ENCODE data around the gene MGRN1. TPM values are rescaled to one million over a fixed set of nuclear protein-coding genes. Genes with fewer than 3 reads are reported as not detected.

The MGRN1 gene
- total RNA-seq, 2 donors from 2014 or later: 66.9 to 71.4 TPM

DNA sequence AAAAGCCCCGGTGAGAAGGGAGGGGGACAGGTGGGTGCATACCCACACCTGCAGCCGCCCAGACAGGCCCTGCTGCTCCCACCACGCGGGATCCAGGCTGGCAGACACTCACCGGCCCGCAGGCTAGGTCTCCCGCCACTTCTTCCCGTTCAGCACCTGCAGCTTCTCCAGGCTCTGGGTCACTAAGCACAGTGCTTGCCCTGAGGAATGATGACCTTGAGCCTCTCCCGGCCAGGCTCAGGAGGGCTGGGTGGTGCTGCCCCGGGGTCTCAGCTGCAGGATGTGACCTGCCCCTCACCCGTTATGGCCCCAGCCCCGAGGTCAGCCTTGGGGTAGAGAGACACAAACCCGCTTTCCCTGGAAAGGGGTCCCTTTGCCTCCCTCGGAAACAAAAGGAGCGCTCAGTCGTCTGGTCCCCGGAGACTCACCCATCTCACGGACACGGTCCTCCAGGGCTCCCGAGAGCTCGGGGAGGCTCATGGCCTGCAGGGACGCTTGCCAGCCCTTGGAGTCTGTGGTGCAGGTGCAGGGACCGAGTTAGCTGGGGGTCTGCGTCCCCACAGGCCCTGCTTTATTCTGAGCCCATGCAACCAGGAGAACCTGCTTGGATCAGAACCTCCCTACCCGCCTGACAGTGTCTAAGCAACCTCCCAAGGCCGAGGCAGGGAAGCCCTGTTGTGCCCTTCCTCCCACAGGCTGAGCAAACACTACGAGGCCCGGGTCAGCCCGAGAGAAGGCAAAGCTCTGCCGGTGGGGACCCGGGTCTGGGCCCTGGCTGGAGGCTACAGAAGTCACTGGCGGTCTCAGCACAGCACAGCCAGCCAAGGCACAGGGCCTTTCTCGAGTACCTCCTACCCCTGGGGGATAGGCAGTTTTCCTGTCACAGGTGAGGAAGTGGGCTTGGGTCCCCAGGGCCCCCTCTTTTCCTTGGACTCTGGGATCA, 72.5 kb downstream of the MGRN1 start:
- no peaks in the 10 kb centered on the region for H3K4me1 ChIP-seq (ENCODE audit: control insufficient read depth, insufficient read depth, low read length)
- H3K9ac ChIP-seq (ENCODE audit: extremely low read depth, low read length, poor library complexity, severe bottlenecking): no peak overlapping the region
- Mint-ChIP-seq H3K27ac (no peak overlapping the region), H3K4me3 (no peak overlapping the region), H3K36me3 (ENCODE audit: low read depth) (peaks cover 21% of the 10 kb centered on the region), H3K4me1 (peaks cover 4% of the 10 kb centered on the region), H3K27me3 (ENCODE audit: insufficient read depth) (no peaks in the 10 kb centered on the region), H3K9me3 (no peaks in the 10 kb centered on the region)
- H3K36me3 ChIP-seq (ENCODE audit: control insufficient read depth, insufficient read depth, low read length): peaks cover 45% of the 10 kb centered on the region
- no peak overlapping the region for H3K4me3 ChIP-seq (ENCODE audit: low read length)
- TF ChIP-seq, protein P1, sequence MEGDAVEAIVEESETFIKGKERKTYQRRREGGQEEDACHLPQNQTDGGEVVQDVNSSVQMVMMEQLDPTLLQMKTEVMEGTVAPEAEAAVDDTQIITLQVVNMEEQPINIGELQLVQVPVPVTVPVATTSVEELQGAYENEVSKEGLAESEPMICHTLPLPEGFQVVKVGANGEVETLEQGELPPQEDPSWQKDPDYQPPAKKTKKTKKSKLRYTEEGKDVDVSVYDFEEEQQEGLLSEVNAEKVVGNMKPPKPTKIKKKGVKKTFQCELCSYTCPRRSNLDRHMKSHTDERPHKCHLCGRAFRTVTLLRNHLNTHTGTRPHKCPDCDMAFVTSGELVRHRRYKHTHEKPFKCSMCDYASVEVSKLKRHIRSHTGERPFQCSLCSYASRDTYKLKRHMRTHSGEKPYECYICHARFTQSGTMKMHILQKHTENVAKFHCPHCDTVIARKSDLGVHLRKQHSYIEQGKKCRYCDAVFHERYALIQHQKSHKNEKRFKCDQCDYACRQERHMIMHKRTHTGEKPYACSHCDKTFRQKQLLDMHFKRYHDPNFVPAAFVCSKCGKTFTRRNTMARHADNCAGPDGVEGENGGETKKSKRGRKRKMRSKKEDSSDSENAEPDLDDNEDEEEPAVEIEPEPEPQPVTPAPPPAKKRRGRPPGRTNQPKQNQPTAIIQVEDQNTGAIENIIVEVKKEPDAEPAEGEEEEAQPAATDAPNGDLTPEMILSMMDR (conservative IDR thresholded peaks at IDR 0.05): no peak
- no peaks in the 10 kb centered on the region for H3K9me3 ChIP-seq (ENCODE audit: control insufficient read depth, low read length)
- 91 to 93% methylated on average over 32 to 33 of the region's 33 CpGs for WGBS, 2 experiments (ENCODE audit: insufficient coverage in 1 of 2, insufficient read length in 1 of 2)
- no peaks in the 10 kb centered on the region for H3K27me3 ChIP-seq (ENCODE audit: control insufficient read depth, insufficient read depth, low read length, poor library complexity, severe bottlenecking)
- no peak overlapping the region for H3K27ac ChIP-seq (ENCODE audit: low read depth, low read length)
- DNase-seq: peak; percentile 47

DNA sequence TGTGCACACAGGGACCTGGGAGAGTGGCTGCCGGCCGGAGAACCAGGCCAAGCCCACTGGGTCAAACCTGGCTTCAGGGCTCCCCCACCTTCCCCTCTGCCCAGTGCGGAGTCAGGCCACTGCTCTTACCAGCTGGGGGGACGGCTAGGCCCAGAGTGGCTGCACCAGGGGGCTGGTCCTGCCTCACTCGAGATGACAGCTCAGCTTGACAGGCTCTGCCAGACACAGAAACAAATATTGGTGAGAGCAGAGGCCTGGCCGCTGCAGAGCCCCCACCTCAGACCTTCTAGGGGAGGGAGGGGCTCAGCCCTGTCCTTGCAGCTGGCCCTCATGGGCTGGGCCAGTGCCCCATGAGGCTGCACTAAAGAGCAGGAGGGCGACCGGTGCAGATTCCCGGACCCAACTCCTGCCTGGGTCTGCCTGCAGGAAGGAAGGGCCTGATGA, 73.2 kb downstream of the MGRN1 start:
- peaks cover 49% of the 10 kb centered on the region for H3K36me3 ChIP-seq (ENCODE audit: control insufficient read depth, insufficient read depth, low read length)
- H3K36me3 Mint-ChIP-seq (ENCODE audit: low read depth): peaks cover 23% of the 10 kb centered on the region
- TF ChIP-seq, protein P1 (conservative IDR thresholded peaks at IDR 0.05): no peak
- no peaks in the 10 kb centered on the region for H3K27me3 Mint-ChIP-seq (ENCODE audit: insufficient read depth)
- no peak overlapping the region for H3K4me3 Mint-ChIP-seq
- no peaks in the 10 kb centered on the region for H3K9me3 ChIP-seq (ENCODE audit: control insufficient read depth, low read length)
- H3K9me3 Mint-ChIP-seq: no peaks in the 10 kb centered on the region
- no peak overlapping the region for H3K4me3 ChIP-seq (ENCODE audit: low read length)
- H3K9ac ChIP-seq (ENCODE audit: extremely low read depth, low read length, poor library complexity, severe bottlenecking): no peak overlapping the region
- peaks cover 4% of the 10 kb centered on the region for H3K4me1 Mint-ChIP-seq
- H3K4me1 ChIP-seq (ENCODE audit: control insufficient read depth, insufficient read depth, low read length): no peaks in the 10 kb centered on the region
- H3K27me3 ChIP-seq (ENCODE audit: control insufficient read depth, insufficient read depth, low read length, poor library complexity, severe bottlenecking): no peaks in the 10 kb centered on the region
- 87 to 92% methylated on average over 2 to 9 of the region's 9 CpGs for WGBS, 2 experiments (ENCODE audit: insufficient coverage in 1 of 2, insufficient read length in 1 of 2)
- peak; percentile 42 for DNase-seq
- H3K27ac ChIP-seq (ENCODE audit: low read depth, low read length): no peak overlapping the region
- H3K27ac Mint-ChIP-seq: no peak overlapping the region

DNA sequence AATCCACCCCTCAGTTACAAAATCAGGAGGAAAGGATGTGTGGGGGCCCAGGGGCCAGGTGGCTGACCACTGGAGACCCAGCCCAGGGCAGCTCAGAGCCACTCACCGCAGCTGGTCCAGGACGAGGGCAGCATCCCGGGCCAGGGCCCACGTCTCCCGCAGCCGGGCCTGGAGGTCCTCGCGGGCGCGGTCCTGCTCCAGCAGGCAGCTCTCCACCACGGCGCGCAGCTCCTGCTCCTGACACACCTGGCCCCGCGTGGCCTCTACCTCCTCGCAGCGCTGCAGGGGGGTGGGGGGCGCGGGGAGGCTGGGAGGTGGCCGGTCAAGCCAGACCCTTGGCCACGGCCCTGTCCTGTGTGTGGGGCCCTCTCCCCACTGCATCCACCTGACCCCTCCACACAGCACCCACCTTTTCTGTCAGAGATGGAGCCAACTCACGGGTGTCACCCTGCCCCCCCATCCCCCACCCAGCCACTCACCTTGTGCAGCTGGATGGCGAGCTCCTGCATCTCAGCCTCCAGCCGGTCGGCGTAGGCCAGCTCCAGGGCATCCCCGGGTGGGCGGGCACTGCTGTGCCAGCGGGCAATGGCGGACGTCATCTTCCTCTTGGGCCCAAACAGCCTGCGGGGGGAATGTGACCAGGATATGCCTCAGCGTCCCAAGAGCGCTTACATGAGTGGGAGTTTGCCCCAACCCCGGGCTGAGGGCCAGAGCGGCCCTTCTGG, 73.9 kb downstream of the MGRN1 start:
- Histone ChIP-seq H3K9me3 (ENCODE audit: control insufficient read depth, low read length) (no peaks in the 10 kb centered on the region), H3K27me3 (ENCODE audit: control insufficient read depth, insufficient read depth, low read length, poor library complexity, severe bottlenecking) (no peaks in the 10 kb centered on the region), H3K27ac (ENCODE audit: low read depth, low read length) (no peak overlapping the region), H3K4me3 (ENCODE audit: low read length) (no peak overlapping the region), H3K9ac (ENCODE audit: extremely low read depth, low read length, poor library complexity, severe bottlenecking) (no peak overlapping the region), H3K4me1 (ENCODE audit: control insufficient read depth, insufficient read depth, low read length) (no peaks in the 10 kb centered on the region), H3K36me3 (ENCODE audit: control insufficient read depth, insufficient read depth, low read length) (peaks cover 51% of the 10 kb centered on the region)
- Mint-ChIP-seq H3K4me1 (peaks cover 4% of the 10 kb centered on the region), H3K27ac (no peak overlapping the region), H3K4me3 (no peak overlapping the region), H3K36me3 (ENCODE audit: low read depth) (peaks cover 23% of the 10 kb centered on the region), H3K9me3 (no peaks in the 10 kb centered on the region), H3K27me3 (ENCODE audit: insufficient read depth) (no peaks in the 10 kb centered on the region)
- peak; percentile 41 for DNase-seq
- 95 to 98% methylated on average over 19 to 35 of the region's 36 CpGs for WGBS, 2 experiments (ENCODE audit: insufficient coverage in 1 of 2, insufficient read length in 1 of 2)
- TF ChIP-seq, protein P1 (conservative IDR thresholded peaks at IDR 0.05): no peak
